ENCODE measurements around the gene MYBPH.

MYBPH gene

DNA sequence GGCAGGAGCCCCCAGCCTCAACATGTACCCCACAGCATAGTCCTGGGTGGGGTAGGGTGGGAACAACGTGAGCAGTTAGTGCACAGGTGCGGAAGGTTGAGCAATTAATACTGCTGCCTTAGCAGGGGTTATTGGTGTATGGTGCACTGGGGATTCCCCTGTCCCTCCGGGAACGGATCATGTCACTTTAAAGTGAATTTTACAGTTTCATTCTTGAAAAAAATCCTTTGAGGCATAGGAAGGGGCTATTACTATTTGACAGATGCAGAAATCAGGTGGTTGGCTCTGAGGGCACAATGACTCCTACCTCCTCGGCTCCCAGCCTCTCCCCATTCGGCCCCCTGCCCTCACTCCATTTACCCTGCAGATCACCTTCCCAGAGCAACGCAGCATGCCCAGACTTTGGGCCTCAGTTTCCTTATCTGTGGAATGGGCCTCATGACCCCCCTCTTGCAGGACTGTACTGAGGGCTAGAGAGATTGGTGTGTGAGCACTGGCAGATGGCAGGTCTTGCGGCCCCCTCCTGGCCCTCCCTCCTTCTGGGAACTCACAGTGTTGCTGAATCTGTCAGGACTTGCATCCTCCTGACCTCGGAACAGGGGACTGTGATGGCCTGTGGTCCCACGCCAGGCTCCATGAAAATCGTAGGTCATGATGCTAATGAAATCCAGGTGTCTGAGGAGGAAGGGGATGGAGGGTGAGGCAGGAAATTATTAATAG, 5.1 kb upstream of the MYBPH start:
- no peak for DNase-seq

GRCh38 chr1:203179667-203180005, 4.0 kb upstream of the MYBPH start:
- DNase-seq, result no peak

DNA sequence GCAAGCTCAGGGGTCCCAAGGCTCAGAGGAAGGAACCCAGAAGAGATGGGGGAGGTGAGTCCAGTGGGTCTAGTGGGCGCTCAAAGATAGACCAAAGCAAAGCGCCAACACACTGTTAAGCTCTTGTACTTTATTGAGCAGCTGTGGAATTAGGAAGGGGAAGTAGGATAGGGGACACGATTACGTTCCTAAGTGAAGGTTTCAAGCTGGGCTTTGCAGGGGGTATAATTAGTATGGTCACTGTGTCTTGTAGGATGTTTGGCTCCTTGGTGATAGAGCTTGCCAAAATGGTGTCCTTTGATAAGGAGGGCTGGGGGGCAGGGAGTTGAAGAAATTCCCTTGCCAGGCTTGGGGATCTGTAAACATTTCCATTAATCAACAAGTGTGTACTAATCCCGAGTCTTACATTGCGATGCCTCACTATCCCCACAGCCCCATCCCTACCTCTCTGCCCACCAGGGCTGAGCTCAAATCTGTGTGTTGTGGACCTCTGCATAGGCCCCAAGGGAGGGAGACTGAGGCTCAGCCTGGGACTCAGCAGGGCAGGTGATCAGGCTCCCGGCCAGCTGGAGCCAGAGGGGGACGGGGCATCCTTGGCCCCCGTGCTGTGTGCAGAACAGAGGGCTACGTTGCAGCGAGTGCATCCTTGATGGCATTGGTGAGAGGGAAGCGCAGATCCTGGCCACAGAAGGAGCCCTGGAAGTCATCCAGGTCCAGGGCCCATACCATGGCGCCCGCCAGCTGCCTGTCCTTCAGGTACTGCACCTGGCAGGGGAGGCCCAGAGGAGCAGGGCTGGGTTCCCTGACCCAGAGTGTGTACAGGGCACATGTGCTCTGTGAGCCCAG, 3.4 kb upstream of the MYBPH start:
- DNase-seq, result no peak

- DNase-seq, result no peak
These were observed 2.5 kb upstream of the MYBPH start for GRCh38 chr1:203178083-203178482.

DNA sequence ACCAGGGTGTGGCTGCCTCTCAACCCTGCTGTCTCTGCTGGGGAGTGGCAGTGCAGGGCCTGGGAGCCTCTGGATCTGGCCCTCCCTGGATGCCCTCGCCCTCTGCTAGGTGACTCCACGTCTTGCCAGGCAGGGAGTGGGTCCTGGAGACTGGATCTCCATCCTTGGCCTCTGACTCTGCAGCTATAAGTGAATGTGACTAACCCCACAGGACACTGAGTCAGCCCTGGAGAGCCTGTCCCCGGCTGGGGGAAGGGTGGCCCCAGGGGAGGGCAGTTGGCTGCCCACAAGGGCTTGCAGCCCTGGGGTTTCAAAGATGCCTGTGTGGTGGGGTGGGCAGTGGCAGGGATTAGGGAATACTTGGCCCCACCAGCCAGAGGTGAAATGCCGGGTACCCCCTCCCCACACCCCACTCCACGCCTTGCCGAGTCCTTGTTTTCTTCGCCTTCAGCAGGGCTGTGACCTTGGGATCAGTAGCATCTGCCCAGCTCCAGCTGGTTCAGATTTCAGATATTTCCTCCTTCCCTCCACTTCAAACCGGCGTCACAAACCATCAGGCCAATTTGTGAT, 1.9 kb upstream of the MYBPH start:
- DNase-seq, result no peak

DNA sequence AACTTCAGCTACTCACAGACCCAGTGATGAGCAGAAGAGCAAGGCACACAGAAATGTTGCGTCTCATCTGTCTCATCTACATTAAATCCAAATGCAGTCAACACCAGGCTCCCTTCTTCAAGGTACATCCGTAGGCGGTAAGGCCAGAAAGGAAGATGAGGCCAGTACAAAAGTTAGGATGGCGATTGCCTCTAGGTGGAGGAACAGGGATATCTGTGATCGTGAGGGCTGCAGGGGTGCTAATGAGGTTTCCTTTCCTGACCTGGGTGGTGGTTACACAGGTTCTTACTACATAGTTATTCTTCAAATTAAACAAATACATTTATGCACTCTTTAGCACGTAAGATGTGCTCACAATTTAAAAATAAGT, 1.4 kb upstream of the MYBPH start:
- DNase-seq, result no peak

DNA sequence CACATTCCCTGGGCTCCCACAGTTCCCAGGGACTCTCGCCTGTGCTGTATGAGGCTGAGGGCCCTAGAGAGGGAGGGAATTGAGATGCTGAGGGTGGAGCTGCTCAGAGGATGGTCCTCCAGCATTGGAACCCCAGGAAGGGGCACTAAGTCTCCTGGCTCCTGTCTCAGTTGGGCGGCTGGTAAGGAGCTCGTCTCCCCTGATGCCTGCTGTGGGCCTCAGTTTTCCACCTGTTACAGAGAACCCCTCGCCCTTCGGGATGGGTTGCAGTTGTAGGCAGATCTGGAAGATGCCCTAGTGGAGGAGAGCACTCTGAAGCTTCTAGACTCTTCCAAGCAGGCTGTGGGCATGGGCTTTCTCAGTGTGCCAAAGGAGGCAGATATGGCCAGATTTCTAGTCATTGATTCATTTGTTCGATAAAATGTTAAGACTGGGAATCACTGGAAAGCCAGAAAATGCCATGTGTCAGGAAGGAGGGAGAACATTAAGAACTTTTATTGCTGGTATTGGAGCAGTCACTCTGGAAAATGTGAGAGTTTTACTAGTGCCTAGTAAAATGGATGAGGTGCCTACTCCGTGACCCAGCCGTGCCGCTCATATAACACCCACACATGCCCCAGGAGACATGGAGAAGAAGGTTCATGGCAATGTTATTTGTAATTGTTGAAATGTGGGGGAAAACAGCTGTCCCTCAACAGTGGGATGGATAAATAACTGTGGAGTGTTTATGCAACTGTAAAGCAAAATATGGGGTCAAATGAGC, 828 bp upstream of the MYBPH start:
- DNase-seq, result no peak

DNA sequence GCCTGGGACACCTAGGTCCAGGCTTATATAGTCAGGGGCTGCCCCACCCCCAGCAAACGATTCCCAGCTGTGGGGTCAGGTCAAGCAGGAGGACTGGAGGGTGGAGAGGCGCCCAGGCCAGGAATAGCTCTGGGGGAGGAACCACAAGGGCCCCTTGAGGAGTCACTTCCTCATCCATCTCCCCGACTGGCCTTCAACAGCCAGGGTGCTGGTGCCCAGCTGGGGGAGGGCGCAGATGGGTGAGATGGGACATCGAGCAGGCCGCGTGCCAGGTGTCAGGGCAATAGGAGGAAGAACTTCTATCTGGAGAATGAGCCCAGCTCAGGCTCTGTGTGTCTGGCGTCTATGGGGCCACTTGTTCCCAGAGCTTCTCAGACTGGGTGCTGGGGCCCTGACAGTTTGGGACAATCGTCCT, 208 bp upstream of the MYBPH start:
- DNase-seq, result peak in 15 of 51 donors; percentile 21 to 54 (median 42)

- no peak for DNase-seq
These were observed 1.2 kb downstream of the MYBPH start for GRCh38 chr1:203174324-203174985.

- no peak for DNase-seq
These were observed 2.1 kb downstream of the MYBPH start for GRCh38 chr1:203173566-203173965.

GRCh38 chr1:203173011-203173555, 2.5 kb downstream of the MYBPH start:
- no peak for DNase-seq

GRCh38 chr1:203172184-203173010, 3.2 kb downstream of the MYBPH start:
- peak in 39 of 51 donors; percentile 22 to 78 (median 51) for DNase-seq

DNA sequence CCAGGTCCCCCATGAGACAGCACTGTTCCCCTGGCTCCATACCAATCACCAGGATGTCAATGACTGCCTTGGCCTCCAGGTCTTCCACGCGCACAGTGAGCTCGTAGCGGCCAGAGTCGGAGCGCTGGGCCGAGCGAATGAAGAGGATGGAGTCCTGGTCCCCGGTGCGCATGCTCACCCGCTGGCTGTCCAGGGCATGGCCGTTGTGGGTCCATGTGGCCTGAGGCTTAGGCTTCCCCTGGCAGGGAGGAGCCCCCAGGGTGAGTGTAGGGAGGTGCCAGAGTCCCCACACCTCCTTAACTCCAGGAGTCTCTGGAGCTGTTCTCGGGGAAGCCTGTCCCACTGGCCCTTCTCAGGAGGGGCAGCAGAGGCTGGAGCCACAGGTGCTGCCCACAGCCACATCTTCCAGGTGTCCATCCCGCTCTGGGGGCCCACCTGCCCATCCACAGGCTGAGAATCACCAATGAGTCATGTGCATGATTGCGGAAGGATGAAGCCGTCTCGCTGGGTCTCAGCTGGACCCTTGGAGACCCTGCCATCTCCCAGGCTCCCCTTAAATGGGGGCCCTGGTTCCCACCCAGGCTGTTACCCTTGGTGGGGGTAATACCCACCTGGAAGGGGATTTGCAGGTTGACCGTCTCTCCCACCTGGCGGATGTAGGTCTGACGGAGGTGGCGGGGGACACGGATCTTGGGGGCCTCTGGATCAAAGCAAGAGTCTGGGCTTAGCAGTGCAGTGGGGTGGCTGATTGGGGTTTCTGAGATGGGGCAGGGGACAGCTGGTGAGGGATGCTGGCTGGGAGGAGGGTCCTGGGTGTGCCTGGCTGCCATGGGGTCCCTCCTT, 4.1 kb downstream of the MYBPH start:
- DNase-seq, result no peak

- DNase-seq, result no peak
These were observed 4.8 kb downstream of the MYBPH start for GRCh38 chr1:203170625-203171330.

GRCh38 chr1:203169770-203170520, 5.7 kb downstream of the MYBPH start:
- DNase-seq, result no peak

- DNase-seq, result no peak
These were observed 6.6 kb downstream of the MYBPH start for GRCh38 chr1:203168991-203169390.

DNA sequence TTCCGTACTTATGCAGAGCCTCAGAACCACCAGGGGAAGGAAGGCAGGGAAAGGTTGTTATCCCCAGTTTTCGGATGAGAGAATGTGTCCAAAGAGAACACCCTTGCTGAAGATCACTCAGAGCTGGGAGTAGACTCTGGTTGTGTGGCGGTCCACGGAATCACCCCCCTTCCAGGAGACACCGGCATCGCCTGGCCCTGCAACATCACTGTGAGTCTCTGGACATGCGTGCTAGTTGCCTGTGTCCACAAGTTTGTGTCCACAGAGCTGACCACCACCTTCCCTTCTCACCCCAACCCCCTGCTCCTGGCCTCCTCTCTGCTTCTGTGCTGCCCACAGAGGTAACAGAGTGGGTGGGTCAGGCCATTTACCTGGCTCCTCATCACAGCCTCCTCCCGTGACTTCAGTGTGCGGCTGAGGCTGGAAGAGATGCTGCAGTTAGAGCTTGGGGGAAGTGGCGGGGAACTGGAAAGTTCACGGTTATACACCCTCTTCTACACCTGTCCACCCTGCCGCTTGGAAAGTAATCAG, 7.3 kb downstream of the MYBPH start:
- no peak for DNase-seq

- DNase-seq, result no peak
These were observed 7.8 kb downstream of the MYBPH start for GRCh38 chr1:203167913-203168200.

Data from hypothalamus (tissue), 51 donors.